HG03045 (cell line): ENCODE data around the gene ADAMTSL5.

Experiments
- ATAC-seq: cut with Tn5 transposase; IDR thresholded peaks from one replicate; pipeline ENCODE4 v1.9.1; 2021; ENCODE audit warnings: mild to moderate bottlenecking, moderate library complexity; ENCODE audit not compliant: unreplicated experiment

Gene ADAMTSL5

DNA sequence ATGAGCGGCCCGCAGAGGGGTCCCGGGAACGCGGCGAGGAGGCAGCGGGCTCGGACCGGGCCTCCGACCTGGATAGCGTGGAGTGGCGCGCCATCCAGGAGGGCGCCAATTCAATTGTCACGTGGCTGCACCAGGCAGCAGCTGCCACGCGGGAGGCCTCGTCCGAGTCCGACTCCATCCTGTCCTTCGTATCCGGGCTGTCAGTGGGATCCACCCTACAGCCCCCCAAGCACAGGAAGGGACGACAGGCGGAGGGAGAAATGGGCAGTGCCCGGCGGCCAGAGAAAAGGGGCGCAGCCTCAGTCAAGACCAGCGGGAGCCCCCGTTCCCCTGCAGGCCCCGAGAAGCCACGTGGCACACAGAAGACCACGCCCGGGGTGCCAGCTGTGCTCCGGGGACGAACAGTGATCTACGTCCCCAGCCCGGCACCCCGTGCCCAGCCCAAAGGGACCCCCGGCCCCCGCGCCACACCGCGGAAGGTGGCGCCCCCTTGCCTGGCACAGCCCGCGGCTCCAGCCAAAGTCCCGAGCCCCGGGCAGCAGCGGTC is 44.5 kb downstream of the ADAMTSL5 start:
- no peak for ATAC-seq

DNA sequence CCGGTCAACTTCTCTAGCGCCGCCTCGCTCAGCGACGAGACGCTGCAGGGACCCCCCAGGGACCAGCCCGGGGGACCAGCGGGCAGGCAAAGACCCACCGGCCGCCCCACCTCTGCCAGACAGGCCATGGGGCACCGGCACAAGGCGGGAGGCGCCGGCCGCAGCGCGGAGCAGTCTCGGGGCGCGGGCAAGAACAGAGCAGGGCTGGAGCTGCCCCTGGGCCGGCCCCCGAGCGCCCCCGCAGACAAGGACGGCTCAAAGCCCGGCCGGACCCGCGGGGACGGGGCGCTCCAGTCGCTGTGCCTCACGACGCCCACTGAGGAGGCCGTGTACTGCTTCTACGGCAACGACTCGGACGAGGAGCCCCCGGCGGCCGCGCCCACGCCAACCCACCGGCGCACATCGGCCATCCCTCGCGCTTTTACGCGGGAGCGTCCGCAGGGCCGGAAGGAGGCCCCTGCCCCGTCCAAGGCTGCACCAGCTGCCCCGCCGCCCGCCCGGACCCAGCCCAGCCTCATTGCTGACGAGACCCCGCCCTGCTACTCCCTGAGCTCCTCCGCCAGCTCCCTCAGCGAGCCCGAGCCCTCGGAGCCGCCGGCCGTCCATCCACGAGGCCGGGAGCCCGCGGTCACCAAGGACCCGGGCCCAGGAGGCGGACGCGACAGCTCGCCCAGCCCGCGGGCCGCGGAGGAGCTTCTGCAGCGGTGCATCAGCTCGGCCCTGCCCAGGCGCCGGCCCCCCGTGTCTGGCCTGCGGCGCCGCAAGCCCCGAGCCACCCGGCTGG is 45.1 kb downstream of the ADAMTSL5 start:
- ATAC-seq, result no peak

DNA sequence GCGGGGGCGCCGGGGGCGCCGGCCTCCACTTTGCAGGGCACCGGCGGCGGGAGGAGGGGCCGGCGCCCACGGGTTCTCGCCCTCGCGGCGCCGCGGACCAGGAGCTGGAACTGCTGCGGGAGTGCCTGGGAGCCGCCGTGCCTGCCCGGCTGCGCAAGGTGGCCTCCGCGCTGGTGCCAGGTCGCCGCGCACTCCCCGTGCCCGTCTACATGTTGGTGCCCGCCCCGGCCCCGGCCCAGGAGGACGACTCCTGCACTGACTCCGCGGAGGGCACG is 45.7 kb downstream of the ADAMTSL5 start:
- no peak for ATAC-seq

DNA sequence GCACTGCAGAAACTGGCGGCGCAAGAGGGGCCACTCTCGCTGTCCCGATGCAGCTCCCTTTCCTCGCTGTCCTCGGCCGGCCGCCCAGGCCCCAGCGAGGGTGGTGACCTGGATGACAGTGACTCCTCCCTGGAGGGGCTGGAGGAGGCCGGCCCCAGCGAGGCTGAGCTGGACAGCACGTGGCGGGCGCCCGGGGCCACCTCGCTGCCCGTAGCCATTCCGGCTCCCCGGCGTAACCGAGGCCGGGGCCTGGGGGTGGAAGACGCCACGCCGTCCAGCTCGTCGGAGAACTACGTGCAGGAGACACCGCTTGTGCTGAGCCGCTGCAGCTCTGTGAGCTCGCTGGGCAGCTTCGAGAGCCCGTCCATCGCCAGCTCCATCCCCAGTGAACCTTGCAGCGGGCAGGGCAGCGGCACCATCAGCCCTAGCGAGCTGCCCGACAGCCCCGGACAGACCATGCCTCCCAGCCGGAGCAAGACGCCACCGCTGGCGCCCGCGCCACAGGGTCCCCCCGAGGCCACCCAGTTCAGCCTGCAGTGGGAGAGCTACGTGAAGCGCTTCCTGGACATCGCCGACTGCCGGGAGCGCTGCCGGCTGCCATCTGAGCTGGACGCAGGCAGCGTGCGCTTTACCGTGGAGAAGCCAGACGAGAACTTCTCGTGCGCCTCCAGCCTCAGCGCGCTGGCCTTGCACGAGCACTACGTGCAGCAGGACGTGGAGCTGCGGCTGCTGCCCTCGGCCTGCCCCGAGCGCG is 46.2 kb downstream of the ADAMTSL5 start:
- no peak for ATAC-seq

GRCh38 chr19:1466018-1466460 is 46.8 kb downstream of the ADAMTSL5 start:
- no peak for ATAC-seq

GRCh38 chr19:1465191-1466016 is 47.4 kb downstream of the ADAMTSL5 start:
- ATAC-seq, result no peak

DNA sequence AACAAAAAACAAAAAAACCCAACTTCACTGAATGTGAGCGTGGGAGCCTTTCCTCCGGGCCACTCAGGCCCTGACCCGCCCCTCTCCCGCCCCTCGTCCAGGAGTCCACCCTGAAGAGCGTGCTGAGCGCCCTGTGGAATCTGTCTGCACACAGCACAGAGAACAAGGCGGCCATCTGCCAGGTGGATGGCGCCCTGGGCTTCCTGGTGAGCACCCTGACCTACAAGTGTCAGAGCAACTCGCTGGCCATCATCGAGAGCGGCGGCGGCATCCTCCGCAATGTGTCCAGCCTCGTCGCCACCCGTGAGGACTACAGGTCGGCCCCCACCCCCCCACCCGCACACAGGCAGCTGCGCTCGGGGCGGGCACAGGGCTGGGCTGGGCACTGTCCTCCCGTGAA is 51.0 kb downstream of the ADAMTSL5 start:
- ATAC-seq, result no peak

GRCh38 chr19:1460033-1460995 is 52.5 kb downstream of the ADAMTSL5 start:
- no peak for ATAC-seq

DNA sequence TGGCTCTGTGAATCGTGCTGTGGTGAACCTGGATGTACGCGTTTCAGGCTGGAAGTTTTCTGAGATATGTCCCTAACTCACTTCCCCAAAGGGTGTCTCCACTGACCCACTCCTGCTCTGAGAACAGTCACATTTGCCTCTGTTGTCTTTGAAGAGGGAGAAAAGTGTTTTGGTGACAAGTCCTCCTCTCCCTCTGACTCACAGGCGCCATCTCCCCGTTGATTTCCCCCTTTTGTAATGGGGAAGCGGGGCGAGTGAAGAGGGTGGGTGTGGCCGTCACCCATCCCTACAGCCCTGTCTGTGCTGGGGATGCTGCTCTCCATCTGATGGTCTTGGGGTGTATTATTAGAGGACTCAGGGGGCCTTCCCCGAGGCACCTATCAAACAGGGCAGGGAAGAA is 53.3 kb downstream of the ADAMTSL5 start:
- no peak for ATAC-seq

DNA sequence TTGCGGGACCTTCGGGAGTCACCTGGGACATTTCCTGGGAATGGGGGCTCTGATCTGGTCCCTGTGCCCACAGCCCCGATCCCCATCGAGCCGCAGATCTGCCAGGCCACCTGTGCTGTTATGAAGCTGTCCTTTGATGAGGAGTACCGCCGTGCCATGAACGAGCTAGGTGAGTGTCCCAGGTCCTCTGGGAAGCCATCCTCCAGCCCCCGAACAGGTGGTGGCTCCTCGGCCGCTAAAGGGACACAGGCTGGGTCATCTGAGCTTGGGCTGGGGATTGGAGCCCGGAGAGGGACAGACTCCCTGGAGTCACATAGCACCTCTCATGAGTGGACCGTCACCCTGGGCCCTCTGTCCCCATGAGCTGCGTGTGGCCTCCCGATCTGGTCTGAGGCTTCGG is 54.9 kb downstream of the ADAMTSL5 start:
- no peak for ATAC-seq

GRCh38 chr19:1457031-1457739 is 55.6 kb downstream of the ADAMTSL5 start:
- no peak for ATAC-seq

GRCh38 chr19:1456121-1456900 is 56.5 kb downstream of the ADAMTSL5 start:
- no peak for ATAC-seq

DNA sequence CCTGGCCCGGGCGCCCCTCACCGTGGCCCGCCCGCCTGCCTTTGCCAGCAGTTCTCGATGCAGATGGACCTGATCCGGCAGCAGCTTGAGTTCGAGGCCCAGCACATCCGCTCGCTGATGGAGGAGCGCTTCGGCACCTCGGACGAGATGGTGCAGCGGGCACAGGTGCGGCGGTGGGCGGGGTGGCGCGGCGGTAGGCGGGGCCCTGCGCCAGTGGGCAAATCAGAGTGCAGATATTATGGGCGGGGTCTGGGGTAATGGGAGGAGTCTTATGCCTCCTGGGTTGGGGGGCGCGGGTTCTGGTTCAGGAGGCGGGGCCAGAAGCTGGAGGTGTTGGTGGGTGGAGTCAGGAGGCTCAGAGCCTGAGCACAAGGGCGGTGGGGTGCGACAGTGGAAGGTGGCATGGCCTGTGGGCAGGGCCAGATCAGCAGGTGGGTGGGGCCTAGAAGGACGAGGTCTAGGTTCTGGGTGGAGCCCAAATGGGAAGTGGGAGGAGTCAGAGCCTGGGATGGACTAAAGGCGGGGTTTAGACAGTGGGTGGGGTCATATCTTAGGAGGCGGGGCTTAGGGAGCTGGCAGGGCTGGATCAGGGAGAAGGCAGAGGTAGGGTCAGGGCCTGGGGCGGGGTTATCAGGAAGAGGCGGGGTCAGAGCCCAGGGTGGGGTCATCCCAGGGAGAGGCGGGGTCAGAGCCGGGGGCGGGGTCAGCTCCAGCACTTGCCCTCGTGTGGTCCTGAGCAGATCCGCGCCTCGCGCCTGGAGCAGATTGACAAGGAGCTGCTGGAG is 57.3 kb downstream of the ADAMTSL5 start:
- no peak for ATAC-seq
